Hair follicular keratinocyte (primary cell): ENCODE data around the gene TENM4. TPM values are rescaled to one million over a fixed set of nuclear protein-coding genes. Genes with fewer than 3 reads are reported as not detected.

Source experiments
- total RNA-seq: library from RNA; depleted of rRNA; stranded (reverse); fragments of >200 nt; gene quantifications from 2 replicates; pipeline ENCODE4 v1.2.3, GENCODE V29; 2015

Gene TENM4
- 9.4 and 15.3 TPM in 2 replicates for total RNA-seq

DNA sequence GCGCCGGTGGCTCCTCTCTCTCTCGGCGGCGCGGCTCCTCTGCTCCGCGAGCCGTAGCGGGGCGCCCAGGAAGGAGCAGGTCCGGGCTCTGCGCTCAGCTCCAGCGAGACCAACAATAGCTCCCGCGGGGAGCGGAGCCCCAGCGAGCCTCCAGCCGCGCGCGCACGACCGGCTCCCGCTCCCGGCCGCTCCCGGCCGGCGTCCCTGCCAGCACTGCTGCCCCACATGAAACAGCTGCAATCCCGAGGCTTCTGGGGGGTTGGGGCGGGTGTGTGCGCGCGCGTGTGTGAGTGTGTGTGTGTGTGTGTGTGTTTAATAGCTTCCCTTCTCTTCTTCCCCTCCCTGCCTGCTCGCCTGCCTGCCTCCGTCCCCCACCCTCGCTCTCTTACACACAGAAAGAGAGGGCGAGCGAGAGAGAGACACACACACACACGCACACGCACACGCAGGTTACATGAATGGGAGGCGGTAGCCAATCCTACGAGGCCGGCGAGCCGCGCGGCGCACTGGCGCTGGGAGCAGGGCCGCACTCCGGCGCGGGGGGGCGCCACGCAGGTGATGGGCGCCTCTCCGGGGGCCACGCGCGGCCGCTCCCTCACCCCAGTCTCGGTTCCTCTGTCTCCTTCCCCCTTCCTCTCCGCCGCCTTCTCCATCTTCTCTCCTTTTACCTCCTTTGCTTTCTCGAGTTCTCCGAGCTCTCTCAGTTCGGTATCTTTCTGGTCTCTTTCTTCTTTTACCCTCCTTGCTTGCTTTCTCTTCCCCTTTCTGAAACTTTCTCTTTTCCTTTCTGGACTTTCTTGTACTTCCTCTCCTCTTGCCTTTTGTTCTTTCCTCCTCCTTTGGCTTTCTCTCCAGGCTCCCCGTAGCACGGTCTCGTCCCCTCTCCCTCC, at the start of gene TENM4:
Gene TENM4, minus strand, starts transcription at position 460 of the 890 bp plus-strand sequence. CDS start 371,086 bp downstream, outside the sequence.

